NCI-H128 (cell line): ENCODE results near the gene FAM118B.

Source experiments
- DNase-seq: peaks from one replicate; lab custom pipeline; 2025; ENCODE audit not compliant: unreplicated experiment; lab: John Stamatoyannopoulos, UW

The FAM118B gene

GRCh38 chr11:126211236-126212088 lies at the start of gene FAM118B, which contains the start of gene RPUSD4:
FAM118B (plus strand) TSS chr11:126211782; CDS start chr11:126235002, 23,220 bp downstream.
RPUSD4 (minus strand) TSS chr11:126211650; CDS start chr11:126211638, 12 bp downstream.
- DNase-seq: peak; percentile 83

- no peak for DNase-seq
These were observed 49.1 kb upstream of the FAM118B start for GRCh38 chr11:126162306-126163030.

- peak; percentile 21 for DNase-seq
These were observed 48.4 kb upstream of the FAM118B start for GRCh38 chr11:126163074-126163700.

GRCh38 chr11:126163779-126164178 lies 47.8 kb upstream of the FAM118B start:
- no peak for DNase-seq

GRCh38 chr11:126164781-126165180 lies 46.8 kb upstream of the FAM118B start:
- no peak for DNase-seq

- no peak for DNase-seq
These were observed 46.3 kb upstream of the FAM118B start for GRCh38 chr11:126165311-126165720.

GRCh38 chr11:126165757-126166156 lies 45.8 kb upstream of the FAM118B start:
- no peak for DNase-seq

- no peak for DNase-seq
These were observed 45.2 kb upstream of the FAM118B start for GRCh38 chr11:126166413-126166812.

- DNase-seq: no peak
These were observed 44.1 kb upstream of the FAM118B start for GRCh38 chr11:126167488-126167887.

GRCh38 chr11:126169291-126169690 lies 42.3 kb upstream of the FAM118B start:
- no peak for DNase-seq

GRCh38 chr11:126172596-126173038 lies 39.0 kb upstream of the FAM118B start:
- no peak for DNase-seq

GRCh38 chr11:126173257-126173656 lies 38.3 kb upstream of the FAM118B start:
- no peak for DNase-seq

- DNase-seq: no peak
These were observed 36.8 kb upstream of the FAM118B start for GRCh38 chr11:126174816-126175215.

- DNase-seq: no peak
These were observed 36.2 kb upstream of the FAM118B start for GRCh38 chr11:126175393-126175792.

GRCh38 chr11:126176853-126177470 lies 34.6 kb upstream of the FAM118B start:
- DNase-seq: no peak

GRCh38 chr11:126181939-126182730 lies 29.4 kb upstream of the FAM118B start:
- DNase-seq: no peak

GRCh38 chr11:126182787-126183445 lies 28.7 kb upstream of the FAM118B start:
- no peak for DNase-seq

- DNase-seq: no peak
These were observed 26.1 kb upstream of the FAM118B start for GRCh38 chr11:126185259-126186024.
